Ureter (tissue), 1 donor: ENCODE measurements around the gene NRG3. TPM values are rescaled to one million over a fixed set of nuclear protein-coding genes. Genes with fewer than 3 reads are reported as not detected.
"Not testable (repeated sequence)": the region's sequence is repeated elsewhere in the genome, so short reads cannot be mapped to it uniquely, and the experiment has no call there.

ENCODE experiments used
- DNase-seq: peaks from one replicate; pipeline ENCODE4 v3.0.0-alpha.2; 2020; ENCODE audit warnings: low spot score
- total RNA-seq: library from RNA; stranded (reverse); gene quantifications from one replicate; pipeline ENCODE4 v1.2.4, GENCODE V29; 2023
- donor health status: DM: yes; HTN: yes; CAD: no.

NRG3 gene
- total RNA-seq, 1 donor from 2014 or later = 0.57 TPM

GRCh38 chr10:82282782-82283456 lies 407.9 kb downstream of the NRG3 start:
- no peak for DNase-seq

GRCh38 chr10:82284180-82284579 lies 409.2 kb downstream of the NRG3 start:
- no peak for DNase-seq

DNA sequence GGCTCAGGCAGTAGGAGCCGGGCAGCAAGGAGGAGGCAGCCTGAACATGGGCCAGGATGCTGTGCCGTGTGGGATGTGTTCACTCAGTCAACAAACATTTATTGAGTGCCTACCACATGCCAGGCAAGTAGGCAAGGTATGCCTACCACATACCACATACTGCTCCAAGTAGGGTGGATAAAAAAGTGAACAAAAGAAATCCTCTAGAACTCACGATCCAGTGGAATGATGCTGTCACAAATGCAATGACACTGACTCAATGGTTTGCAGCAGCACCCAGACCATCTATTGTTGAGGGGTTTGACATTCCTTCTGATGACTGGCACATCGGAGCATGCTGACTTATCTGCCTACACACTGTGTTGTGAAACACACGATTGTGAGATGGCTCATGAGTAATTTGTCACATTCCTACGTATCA lies 413.5 kb downstream of the NRG3 start:
- no peak for DNase-seq

DNA sequence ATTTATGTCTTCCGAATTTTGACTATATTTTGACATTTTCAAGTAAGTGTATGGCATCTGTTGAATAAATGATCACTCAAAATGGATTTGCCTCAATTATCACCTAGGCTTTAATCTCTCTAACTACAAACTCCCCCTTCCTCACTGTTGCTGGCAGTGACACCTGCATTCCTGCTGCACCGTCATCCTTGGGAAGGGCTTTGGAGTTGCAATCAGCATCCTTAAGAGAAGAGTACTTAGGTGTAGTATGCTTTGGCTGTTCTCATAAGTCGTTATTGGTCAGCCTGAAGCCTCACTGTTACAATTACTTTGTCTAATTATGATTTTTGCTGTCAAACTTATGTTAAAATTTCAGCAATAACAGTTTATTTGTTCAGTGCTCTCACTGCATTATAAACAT lies 415.0 kb downstream of the NRG3 start:
- no peak for DNase-seq

DNA sequence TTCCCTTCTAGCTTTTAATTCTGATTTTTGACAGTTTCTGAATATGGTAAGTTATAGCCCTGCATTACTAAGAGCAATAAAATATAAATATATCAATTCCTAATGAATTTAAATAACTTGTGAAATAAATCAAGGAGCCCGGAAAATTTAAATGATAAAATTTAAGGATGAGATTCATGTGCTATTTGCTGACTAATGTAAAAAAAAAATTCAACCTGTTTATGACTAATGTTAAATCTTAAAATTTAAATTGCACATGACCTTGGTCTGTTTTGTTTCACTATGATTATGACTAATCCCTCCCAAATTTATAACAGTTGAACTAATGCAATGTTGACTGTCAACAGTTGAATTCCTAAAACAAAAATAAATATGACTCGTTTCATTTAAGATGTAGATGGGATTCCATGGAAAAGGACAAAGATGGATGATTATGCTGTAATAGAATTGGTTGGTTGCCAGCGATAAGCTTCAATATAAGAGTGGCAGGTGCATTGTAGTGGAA lies 419.9 kb downstream of the NRG3 start:
- no peak for DNase-seq

DNA sequence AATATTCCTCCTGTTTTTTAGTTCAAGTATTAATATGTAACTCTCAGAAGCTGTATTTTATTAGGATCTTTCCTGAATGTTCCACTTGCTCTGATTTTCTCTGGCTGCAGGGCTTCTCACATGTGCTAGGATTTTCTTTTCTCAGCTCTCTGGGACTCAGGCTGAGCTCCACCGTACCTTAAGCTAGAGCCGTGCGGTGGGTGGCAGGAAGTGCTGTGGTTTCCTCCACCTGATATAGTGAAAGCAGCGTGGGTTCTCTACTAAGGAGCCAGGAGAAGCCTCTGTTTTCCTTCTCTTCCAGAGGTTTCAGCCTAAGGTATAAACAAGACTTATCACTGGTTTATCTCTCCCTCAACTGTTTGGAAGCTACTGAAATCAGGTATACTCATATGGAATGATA lies 433.6 kb downstream of the NRG3 start:
- DNase-seq = no peak

GRCh38 chr10:82310839-82311238 lies 435.8 kb downstream of the NRG3 start:
- DNase-seq = no peak

GRCh38 chr10:82313401-82313800 lies 438.4 kb downstream of the NRG3 start:
- DNase-seq = no peak

DNA sequence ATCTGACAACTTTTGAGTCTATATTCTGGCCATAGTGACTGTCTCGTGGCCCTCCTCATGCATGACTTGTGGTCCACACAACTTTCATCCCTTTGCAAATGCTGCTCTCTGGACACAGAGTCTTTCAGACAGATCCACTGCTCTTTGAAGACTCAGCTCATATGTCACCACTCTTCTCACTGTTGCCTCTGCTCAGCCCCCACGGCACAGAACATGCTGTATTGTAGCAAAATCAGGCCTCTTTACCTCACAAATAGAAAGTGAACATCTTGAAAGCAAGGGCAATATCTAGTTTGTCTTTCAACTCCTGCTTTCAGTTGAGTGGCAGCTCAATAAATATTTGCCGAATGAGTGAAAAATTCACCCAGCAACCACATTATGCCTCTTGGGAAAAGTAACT lies 443.5 kb downstream of the NRG3 start:
- no peak for DNase-seq

DNA sequence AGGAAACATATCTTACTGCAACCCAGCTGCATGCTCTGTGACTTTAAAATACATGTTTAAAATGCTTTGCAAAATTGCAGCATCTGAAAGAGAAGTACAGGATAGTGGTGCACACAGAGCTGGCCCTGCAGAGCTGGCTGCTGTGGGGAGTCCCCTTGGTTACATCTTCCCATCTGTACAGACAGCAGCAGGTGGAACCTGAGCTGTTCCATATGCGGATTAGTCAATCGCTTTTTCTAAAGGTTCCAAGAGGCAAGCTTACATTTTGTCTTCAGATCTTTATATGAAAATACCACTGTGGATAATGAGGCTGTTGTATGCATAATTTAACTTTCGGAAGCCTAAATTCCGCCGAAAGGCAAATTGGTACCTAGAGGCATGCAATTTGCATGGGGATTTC lies 444.1 kb downstream of the NRG3 start:
- DNase-seq = no peak

DNA sequence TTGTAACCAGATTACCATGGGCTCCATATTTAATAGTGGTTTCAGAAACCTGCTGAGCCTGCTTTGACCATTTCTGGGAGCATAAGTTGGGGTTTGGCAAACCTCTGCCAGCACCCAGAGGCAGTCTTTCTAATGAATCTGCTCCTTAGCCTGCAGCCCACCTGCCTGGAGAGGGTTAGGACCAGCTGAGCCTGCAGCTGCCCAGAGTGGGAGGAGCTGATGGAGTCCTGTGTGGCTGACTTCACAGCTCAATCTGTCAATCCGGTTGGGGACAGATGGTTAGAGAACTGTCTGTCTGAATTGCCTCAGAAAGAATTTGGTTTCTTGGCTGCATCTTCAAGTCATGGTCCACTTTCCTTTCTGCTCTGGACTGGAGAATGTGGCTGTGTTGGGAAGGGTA lies 444.6 kb downstream of the NRG3 start:
- no peak for DNase-seq

GRCh38 chr10:82321724-82322123 lies 446.7 kb downstream of the NRG3 start:
- no peak for DNase-seq

GRCh38 chr10:82331716-82332115 lies 456.7 kb downstream of the NRG3 start:
- no peak for DNase-seq

- no peak for DNase-seq
Measured at GRCh38 chr10:82335831-82336230, 460.8 kb downstream of the NRG3 start.

DNA sequence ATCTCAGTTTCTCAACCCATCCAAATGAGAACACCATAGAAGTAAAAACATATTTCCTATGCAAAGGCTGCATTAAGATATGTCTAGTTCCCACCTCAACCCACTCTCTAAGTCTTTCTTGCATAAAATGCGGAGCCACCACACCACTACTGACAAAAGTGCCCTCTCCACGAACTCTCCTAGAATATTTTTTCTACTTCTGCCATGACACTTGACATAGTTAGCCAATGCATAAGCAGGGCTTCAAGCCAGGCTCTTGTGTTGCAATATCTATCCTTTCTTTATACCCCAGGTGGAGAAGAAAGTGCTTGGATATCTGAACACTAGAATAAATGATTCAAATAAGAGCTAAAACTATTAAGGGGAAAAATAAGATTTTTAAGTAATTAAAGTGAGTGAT lies 465.2 kb downstream of the NRG3 start:
- no peak for DNase-seq

DNA sequence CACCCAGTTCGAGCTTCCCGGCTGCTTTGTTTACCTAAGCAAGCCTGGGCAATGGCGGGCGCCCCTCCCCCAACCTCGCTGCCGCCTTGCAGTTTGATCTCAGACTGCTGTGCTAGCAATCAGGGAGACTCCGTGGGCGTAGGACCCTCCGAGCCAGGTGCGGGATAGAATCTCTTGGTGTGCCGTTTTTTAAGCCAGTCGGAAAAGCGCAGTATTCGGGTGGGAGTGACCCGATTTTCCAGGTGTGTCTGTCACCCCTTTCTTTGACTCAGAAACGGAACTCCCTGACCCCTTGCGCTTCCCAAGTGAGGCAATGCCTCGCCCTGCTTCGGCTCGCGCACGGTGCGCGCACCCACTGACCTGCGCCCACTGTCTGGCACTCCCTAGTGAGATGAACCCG lies 474.6 kb downstream of the NRG3 start:
- not testable (repeated sequence) for DNase-seq

DNA sequence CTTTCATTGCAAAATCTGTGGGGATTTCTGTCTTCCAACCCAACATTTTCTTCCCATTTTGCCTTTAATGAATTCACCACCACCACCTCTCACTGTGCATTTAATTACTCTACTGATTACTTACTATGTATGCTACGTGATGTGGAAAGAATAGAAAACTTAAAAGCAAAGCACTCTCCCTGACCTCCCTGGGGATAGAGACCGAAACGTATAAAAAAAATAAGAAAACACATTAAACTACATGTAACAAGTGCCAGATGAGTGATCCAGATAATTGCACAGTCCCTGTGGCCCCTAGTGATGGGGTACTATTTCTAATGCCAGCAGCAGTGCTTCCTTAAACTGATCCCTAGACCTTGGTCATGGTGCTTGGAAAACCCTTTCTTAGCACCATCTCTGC lies 478.4 kb downstream of the NRG3 start:
- DNase-seq = no peak

DNA sequence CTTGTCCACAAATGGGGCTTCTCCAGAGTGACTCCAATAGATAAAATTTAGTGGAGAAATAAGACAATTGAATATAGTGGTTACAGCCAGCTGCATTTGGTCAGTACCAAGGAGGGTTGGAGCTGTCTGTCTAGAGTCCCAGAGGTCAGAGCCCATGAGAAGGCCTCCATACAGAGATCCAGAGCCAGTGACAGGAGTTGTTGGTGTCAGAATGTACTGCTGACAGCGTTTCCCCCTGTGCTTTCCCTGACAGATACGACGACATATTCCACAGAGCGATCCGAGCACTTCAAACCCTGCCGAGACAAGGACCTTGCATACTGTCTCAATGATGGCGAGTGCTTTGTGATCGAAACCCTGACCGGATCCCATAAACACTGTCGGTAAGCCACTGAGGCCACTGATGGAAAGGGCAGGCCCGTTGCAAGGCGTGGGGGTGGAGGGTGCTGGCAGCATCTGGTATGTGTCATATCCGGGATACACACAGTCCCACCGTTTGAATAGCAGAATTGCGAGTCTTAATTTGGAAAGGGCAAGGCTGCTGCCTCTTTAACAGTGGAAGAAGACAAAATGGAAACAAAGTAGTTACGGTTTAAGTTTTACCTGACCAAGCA lies 483.6 kb downstream of the NRG3 start:
- no peak for DNase-seq

GRCh38 chr10:82361256-82361655 lies 486.3 kb downstream of the NRG3 start:
- no peak for DNase-seq

DNA sequence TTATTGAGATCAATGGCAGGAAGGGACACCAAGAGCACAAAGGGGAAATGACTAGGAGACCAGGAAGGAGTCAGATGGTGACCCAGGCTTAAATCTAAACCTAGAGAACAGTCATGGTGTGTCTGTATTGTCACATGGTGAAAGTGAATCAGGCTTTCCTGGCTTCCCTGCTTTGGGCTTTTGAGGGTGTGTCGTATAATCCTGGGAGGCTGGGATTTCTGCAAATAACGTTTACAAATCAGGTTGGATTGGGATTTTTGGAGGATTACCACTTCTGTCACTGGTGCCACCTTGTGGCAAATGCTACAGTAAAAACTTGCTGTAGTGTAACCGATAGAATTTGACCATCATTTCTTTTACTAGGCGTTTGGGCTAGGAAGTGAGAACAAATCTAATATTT lies 502.6 kb downstream of the NRG3 start:
- no peak for DNase-seq

DNA sequence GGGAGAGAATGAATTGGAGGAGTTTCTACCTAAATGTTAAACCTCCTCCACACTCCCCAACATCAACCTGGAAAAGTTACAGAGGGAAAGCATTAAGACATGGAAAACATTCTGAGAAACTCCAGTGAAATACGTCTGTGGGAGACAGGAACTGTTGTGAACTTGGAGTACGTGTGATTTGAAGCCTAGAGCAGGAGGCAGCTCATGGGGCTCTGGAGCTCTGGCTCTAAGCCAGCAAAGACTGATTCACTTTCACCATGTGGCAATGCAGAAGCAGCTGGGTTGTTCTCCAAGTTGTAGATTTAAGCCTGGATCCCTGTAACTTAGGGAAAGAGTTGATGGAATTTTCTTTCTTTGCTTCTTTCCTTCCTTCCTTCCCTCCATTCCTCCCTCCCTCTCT lies 503.2 kb downstream of the NRG3 start:
- no peak for DNase-seq

DNA sequence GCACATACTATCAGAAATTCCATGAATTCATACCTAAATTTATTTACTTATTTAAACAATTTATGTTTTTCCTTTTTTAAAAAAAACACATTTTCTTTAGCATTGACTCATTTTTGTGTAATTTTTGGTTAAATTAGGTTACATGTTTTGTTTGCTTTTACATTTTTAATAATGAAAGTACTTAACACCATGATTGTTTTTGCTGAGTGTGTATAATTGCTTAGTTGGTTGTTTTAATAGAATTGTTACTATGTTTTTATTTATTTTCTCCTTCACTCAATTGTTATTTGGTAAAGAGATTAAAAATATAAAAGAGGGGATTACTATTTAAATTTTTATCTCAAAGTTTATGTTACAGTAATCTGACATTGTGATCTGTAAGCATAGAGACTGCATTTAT lies 508.4 kb downstream of the NRG3 start:
- no peak for DNase-seq

GRCh38 chr10:82390866-82391658 lies 516.1 kb downstream of the NRG3 start:
- DNase-seq = no peak
